Common myeloid progenitor, CD34-positive (primary cell): ENCODE measurements around the gene NSG1.

Experiments
- CTCF ChIA-PET: fragments of 350-600 bp; sonication (Branson Sonifier 250); formaldehyde crosslinking; loops from one replicate; lab custom pipeline; 2021; ENCODE audit warnings: antibody characterized with exemption; lab: Charles Lee
- POLR2A ChIA-PET: fragments of 350-600 bp; sonication (Branson Sonifier 250); formaldehyde crosslinking; loops from one replicate; lab custom pipeline; 2021; ENCODE audit warnings: antibody characterized with exemption; lab: Charles Lee
- DNase-seq, 3 donors: peaks; one replicate each; pipeline versions ENCODE4 v3.0.0 to v3.0.0-alpha.2; 2013
- H3K27ac ChIP-seq, 2 experiments: 1 replicate in 1 of 2; 2 replicates in 1 of 2; pipeline ENCODE4 v1.7.0; 2013; ENCODE audit warnings: inconsistent platforms in 2 of 2, low read length in 2 of 2, mild to moderate bottlenecking in 2 of 2, low read depth in 1 of 2, moderate library complexity in 1 of 2; ENCODE audit not compliant: severe bottlenecking in 2 of 2, insufficient read depth in 1 of 2, poor library complexity in 1 of 2
- H3K27me3 ChIP-seq, 5 experiments: replicated peaks in 2 of 5; 1 replicate in 3 of 5; 2 replicates in 2 of 5; pipeline versions ENCODE4 v1.6.1 to v1.7.0; 2013; ENCODE audit warnings: low read length in 4 of 5, mild to moderate bottlenecking in 2 of 5, moderate library complexity in 2 of 5, inconsistent platforms in 1 of 5; ENCODE audit not compliant: insufficient read depth in 5 of 5, control insufficient read depth in 4 of 5
- H3K36me3 ChIP-seq, 4 experiments: 1 replicate in 2 of 4; 2 replicates in 2 of 4; pipeline versions ENCODE4 v1.6.1 to v1.7.0; 2013; ENCODE audit warnings: low read length in 3 of 4, control low read depth in 1 of 4, mild to moderate bottlenecking in 1 of 4; ENCODE audit not compliant: control insufficient read depth in 4 of 4, insufficient read depth in 4 of 4
- H3K4me1 ChIP-seq, 4 experiments: 1 replicate in 3 of 4; 2 replicates in 1 of 4; pipeline versions ENCODE4 v1.6.1 to v1.7.1; 2013; ENCODE audit warnings: low read length in 3 of 4, mild to moderate bottlenecking in 3 of 4, control low read depth in 1 of 4, inconsistent platforms in 1 of 4, moderate library complexity in 1 of 4; ENCODE audit not compliant: control insufficient read depth in 4 of 4, insufficient read depth in 4 of 4; ENCODE audit errors: control extremely low read depth in 1 of 4
- H3K4me3 ChIP-seq, 7 experiments: 1 replicate in 4 of 7; 2 replicates in 3 of 7; pipeline versions ENCODE4 v1.5.1 to v1.7.0; 2013; ENCODE audit warnings: mild to moderate bottlenecking in 7 of 7, low read length in 6 of 7, moderate library complexity in 6 of 7, inconsistent platforms in 2 of 7, low read depth in 2 of 7, control low read depth in 1 of 7; ENCODE audit not compliant: insufficient read depth in 4 of 7, control insufficient read depth in 1 of 7; ENCODE audit errors: extremely low read depth in 1 of 7
- H3K9me3 ChIP-seq, 5 experiments: 1 replicate in 4 of 5; 2 replicates in 1 of 5; pipeline versions ENCODE4 v1.6.1 to v1.7.1; 2013; ENCODE audit warnings: low read length in 4 of 5, mild to moderate bottlenecking in 2 of 5, inconsistent platforms in 1 of 5, low read depth in 1 of 5, moderate library complexity in 1 of 5; ENCODE audit not compliant: control insufficient read depth in 4 of 5, insufficient read depth in 2 of 5; ENCODE audit errors: control extremely low read depth in 1 of 5
- WGBS: methylation state at CpG from one replicate; pipeline ENCODE4 v1.1.5; 2013; ENCODE audit not compliant: insufficient coverage; 5-methylcytosine and 5-hydroxymethylcytosine counted together

Gene NSG1

DNA sequence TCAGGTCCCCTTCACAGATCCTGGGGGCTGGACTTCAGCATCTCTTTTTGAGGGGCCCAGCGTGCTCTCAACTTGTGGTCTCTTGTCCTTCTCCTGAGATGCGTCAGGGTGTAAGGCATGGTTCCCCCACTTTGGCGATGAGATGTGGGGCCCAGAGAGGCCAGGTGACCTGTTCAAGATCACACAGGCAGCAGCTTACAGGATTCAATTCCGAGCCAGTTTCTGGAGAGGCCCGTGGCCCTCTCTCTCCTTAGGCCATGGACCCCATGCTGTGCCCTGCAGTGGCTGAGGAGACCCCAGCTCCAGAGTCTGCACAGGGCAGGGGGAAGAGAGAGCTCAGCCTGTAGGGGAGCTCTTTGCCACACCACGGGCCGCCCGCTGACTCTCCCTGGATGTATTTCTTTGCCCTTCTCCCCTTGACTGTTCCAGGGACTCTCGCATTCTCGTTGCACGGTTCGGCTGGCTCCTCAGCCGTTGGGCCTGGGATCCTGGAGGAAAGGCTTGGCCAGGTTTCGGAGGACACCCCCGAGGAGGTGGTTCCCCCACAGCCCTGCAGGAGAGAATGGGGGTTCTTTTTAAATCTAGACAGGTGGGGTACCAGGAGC, 18.6 kb downstream of the NSG1 start:
- DNase-seq: no peak
- WGBS: 91% methylated on average over 12 of the region's 15 CpGs
- no peak overlapping the region for H3K4me3 ChIP-seq
- no peaks in the 10 kb centered on the region for H3K9me3 ChIP-seq
- no peaks in the 10 kb centered on the region for H3K36me3 ChIP-seq
- no peak overlapping the region for H3K27ac ChIP-seq
- ChIA-PET CTCF (no interaction called here), POLR2A (no interaction called here)
- H3K4me1 ChIP-seq: no peaks in the 10 kb centered on the region
- H3K27me3 ChIP-seq: peaks cover 0 to 39% (median 2%) of the 10 kb centered on the region in 5 experiments

DNA sequence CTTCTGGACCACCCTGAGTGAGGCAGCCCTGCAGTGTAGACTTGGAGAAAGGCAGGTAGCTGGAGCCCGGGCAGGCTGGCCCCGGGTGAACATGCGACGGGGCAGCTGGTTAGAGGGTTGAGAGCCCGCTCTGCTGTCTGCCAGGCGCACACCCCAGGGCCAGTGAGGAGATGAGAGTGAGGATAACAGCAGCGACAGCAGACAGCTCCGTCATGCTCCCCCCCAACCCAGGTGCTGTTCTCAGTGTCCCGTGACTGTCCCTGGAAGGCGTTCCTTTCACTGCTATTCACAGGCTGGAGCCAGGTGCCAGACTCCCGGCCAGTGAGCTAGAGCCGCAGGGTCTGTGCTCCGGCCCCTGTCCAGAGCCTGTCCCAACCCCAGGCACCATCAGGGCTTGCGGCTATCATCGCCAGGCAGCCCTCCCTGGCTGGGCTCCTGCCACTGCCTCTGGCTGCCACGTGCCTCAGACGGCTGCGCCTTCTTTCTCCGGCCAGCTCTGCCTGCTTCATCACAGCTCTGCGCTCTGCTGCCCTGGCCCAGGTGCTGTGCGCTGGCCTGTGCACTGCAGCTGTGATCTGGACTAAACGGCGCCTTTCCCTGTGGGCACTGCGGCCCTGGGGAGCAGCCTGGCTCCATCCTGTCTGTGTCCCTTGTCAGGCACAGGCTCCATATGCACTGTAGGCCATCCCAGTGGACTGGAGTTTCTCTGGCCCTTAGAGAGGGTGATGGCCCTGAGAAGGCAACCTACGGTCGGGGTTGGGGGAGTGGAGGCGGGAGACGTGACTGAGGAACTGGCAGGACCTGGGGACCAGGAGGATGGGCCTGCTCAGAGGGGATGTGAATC, 19.8 kb downstream of the NSG1 start:
- Histone ChIP-seq H3K27ac (no peak overlapping the region), H3K9me3 (no peaks in the 10 kb centered on the region), H3K4me1 (no peaks in the 10 kb centered on the region), H3K36me3 (no peaks in the 10 kb centered on the region), H3K27me3 (peaks cover 0 to 31% (median 0%) of the 10 kb centered on the region in 5 experiments), H3K4me3 (no peak overlapping the region)
- ChIA-PET POLR2A (no interaction called here), CTCF (no interaction called here)
- 90% methylated on average over 23 of the region's 28 CpGs for WGBS
- no peak for DNase-seq

DNA sequence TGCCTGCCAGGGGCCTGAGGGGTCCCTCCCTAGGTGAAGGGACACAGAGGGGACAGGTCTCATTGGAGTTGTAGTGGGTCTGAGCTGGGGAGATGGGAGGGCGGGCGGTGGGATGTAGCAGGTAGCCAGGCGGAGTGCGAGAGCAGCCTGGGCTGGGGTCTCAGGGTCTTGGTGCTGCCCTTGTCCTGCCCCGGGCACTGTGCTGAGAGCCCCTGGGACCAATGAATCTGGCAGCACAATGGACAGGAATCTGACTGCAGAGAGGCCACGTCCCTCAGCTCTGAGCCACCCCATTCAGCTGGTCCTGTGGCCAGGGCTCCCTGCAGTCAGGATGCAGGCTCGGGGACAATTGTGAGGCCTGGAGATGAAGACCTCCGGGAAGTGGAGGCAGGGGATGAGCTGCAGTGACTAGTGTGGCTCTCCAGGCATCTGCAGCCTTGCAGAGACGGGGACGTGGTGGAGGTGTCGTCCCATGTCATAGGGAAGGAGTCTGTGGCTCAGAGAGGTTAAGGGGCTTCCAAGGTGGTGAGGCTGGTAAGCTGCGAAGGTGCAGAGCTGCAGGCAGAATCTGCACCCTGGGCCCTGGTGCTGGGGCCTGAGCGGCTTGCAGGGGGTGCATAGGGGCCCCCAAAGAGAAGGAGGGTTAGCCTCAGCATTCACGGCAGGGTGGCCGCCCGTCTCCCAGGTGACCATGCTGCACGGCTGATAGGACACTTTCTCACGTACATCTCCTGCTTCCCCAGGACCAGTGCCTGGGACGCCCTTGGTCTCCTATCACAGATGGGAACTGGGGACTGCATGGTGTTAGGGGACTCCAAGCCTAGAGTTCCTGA, 20.6 kb downstream of the NSG1 start:
- H3K27me3 ChIP-seq: peaks cover 0 to 31% (median 0%) of the 10 kb centered on the region in 5 experiments
- H3K9me3 ChIP-seq: no peaks in the 10 kb centered on the region
- no peak overlapping the region for H3K27ac ChIP-seq
- WGBS: 86% methylated on average over 17 of the region's 19 CpGs
- no peak for DNase-seq
- POLR2A ChIA-PET: no interaction called here
- no peaks in the 10 kb centered on the region for H3K4me1 ChIP-seq
- no peak overlapping the region for H3K4me3 ChIP-seq
- no peaks in the 10 kb centered on the region for H3K36me3 ChIP-seq
- CTCF ChIA-PET: no interaction called here

DNA sequence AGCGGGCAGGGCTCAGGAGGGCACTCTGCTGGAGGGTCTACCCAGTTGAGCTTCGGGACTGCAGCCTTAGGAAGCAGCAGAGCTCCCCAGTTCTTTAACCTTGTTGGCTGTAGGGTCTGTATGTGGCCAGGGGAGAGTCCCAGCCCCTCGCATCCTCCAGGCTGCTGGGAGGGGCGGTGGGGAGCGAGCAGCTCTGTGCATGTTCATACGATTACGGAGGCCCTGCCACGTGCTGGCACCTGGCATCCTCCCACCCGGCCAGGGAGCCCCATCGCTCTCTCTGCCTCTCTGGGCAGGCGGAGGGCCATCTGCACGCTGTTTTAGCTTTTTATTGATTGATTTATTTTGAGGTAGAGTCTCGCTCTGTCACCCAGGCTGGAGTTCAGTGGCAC, 21.2 kb downstream of the NSG1 start:
- DNase-seq: no peak
- H3K27ac ChIP-seq: no peak overlapping the region
- no peak overlapping the region for H3K4me3 ChIP-seq
- H3K9me3 ChIP-seq: no peaks in the 10 kb centered on the region
- H3K4me1 ChIP-seq: no peaks in the 10 kb centered on the region
- H3K27me3 ChIP-seq: peaks cover 0 to 31% (median 0%) of the 10 kb centered on the region in 5 experiments
- whole genome bisulfite sequencing: 79% methylated on average over 13 of the region's 13 CpGs
- ChIA-PET POLR2A (no interaction called here), CTCF (no interaction called here)
- no peaks in the 10 kb centered on the region for H3K36me3 ChIP-seq

DNA sequence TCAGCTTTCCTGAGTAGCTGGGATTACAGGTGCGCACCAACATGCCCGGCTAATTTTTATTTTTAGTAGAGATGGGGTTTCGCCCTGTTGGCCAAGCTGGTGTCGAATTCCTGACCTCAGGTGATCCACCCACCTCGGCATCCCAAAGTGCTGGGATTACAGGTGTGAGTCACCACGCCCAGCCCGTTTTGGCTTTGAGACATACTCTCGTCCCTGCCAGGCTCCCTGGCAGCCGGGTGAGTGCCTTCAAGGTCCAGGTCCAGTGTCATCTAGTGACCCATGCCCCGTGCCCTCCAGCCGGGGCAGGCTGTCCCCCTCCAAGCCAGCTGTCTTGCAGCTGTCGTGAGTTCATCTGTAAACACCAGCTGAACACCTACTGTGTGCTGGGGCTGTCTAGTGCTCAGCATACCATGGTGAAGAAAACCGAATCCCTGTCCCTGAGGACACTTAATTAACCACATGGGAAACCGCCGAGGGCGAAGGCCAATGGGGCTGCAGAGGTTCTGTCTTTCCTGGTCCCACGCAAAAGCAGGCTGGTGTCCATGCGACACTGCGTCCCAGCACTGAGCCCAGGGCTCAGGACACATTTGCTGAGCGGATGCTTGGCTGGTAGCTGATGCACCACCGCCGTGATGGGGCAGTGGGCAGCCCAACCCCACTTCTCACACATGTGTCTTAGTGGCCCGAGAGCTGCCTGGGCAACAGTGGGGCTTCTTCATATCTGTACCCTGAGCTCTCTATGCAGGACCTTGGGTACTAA, 21.9 kb downstream of the NSG1 start:
- Histone ChIP-seq H3K27ac (no peak overlapping the region), H3K27me3 (peaks cover 0 to 31% (median 0%) of the 10 kb centered on the region in 5 experiments), H3K9me3 (no peaks in the 10 kb centered on the region), H3K4me1 (no peaks in the 10 kb centered on the region), H3K36me3 (no peaks in the 10 kb centered on the region), H3K4me3 (no peak overlapping the region)
- DNase-seq: no peak
- CTCF ChIA-PET: no interaction called here
- POLR2A ChIA-PET: no interaction called here
- WGBS: 85% methylated on average over 21 of the region's 23 CpGs

DNA sequence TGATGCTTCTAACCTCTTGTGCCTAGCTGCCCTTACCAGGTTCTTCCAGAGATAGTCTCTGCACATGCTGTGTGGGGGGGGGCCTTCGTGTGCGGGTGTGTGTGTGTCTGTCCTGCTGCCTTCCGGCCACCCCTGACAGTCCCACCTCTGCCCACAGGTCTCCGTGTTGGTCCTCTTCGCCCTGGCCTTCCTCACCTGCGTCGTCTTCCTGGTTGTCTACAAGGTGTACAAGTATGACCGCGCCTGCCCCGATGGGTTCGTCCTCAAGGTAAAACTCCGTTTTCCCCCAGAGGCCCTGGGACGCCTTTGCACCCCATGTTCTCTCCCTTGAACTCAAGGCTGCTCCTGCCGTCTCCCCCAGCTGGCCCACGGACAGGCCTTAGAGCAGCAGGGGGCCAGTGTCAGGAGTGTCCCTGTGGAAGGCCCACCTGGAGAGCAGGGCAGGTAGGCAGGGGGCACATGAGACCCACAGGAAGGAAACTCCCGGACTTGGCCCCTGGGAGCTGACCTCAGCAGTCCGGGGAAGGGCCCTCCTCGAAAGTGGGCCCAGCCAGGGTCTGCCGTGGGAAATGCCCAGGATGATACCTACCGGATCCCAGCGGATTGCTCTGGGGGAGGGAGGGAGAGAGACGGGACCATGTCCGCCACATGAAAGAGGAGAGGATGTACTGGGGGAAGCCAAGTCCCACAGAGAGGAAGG, 22.7 kb downstream of the NSG1 start:
- Histone ChIP-seq H3K27me3 (peaks cover 0 to 29% (median 0%) of the 10 kb centered on the region in 5 experiments), H3K9me3 (no peaks in the 10 kb centered on the region), H3K27ac (no peak overlapping the region), H3K36me3 (no peaks in the 10 kb centered on the region), H3K4me3 (no peak overlapping the region), H3K4me1 (no peaks in the 10 kb centered on the region)
- 90% methylated on average over 23 of the region's 23 CpGs for WGBS
- DNase-seq: no peak
- CTCF ChIA-PET: no interaction called here
- POLR2A ChIA-PET: no interaction called here
